GM10266 (cell line): ENCODE data around the gene METTL13.

Experiments
- DNase-seq: peaks from one replicate; pipeline ENCODE4 v3.0.0; 2012; ENCODE audit errors: extremely low spot score
- CTCF ChIP-seq: IDR thresholded peaks from 2 replicates; pipeline ENCODE4 v1.5.1; 2012; ENCODE audit warnings: mild to moderate bottlenecking, low read depth; ENCODE audit not compliant: control insufficient read depth, insufficient read depth; ENCODE audit errors: missing control alignments

Gene METTL13

GRCh38 chr1:171753685-171754352, 27.6 kb upstream of the METTL13 start:
- TF ChIP-seq CTCF = no peak
- DNase-seq = no peak

- no peak for DNase-seq
Observed at GRCh38 chr1:171754353-171754705, 27.1 kb upstream of the METTL13 start.

GRCh38 chr1:171754971-171755370, 26.5 kb upstream of the METTL13 start:
- DNase-seq = no peak
- TF ChIP-seq CTCF = no peak

More at GRCh38 chr1:171754353-171754705, 27.1 kb upstream of the METTL13 start:
- TF ChIP-seq CTCF = no peak

- DNase-seq = no peak
Observed at GRCh38 chr1:171756856-171757255, 24.6 kb upstream of the METTL13 start.

GRCh38 chr1:171758011-171758410, 23.4 kb upstream of the METTL13 start:
- no peak for DNase-seq
- no peak for TF ChIP-seq CTCF

More at GRCh38 chr1:171756856-171757255, 24.6 kb upstream of the METTL13 start:
- no peak for TF ChIP-seq CTCF

GRCh38 chr1:171762143-171762563, 19.3 kb upstream of the METTL13 start:
- no peak for DNase-seq
- TF ChIP-seq CTCF = no peak

GRCh38 chr1:171763764-171764163, 17.7 kb upstream of the METTL13 start:
- no peak for DNase-seq
- TF ChIP-seq CTCF = no peak
